Body of pancreas (tissue), 4 donors: Measurements from ENCODE around the gene CHST14. TPM values are rescaled to one million over a fixed set of nuclear protein-coding genes. Genes with fewer than 3 reads are reported as not detected.

Experiments used
- ATAC-seq: fragments of 150-250 bp; one replicate; pipeline ENCODE4 v1.9.1; 2016
- DNase-seq, 4 donors: peaks; one replicate each; pipeline ENCODE4 v3.0.0-alpha.2; 2019
- H3K27ac ChIP-seq, 4 donors: fragments of 200-600 bp; sonication (generic); 1 replicate in 3 of 4; 2 replicates in 1 of 4; pipeline versions ENCODE4 v1.5.1 to v1.6.1; 2016 to 2019; ENCODE audit warnings: mild to moderate bottlenecking in 1 of 4, mixed read lengths in 1 of 4, moderate library complexity in 1 of 4
- H3K27me3 ChIP-seq, 2 donors: fragments of 200-600 bp; sonication (generic); one replicate each; pipeline ENCODE4 v1.6.0; 2016; ENCODE audit warnings: mild to moderate bottlenecking in 1 of 2
- H3K36me3 ChIP-seq, 2 donors: fragments of 200-600 bp; sonication (generic); replicated peaks in 1 of 2; 2 replicates each; pipeline ENCODE4 v1.5.1; 2016; ENCODE audit warnings: low read depth in 2 of 2; ENCODE audit not compliant: insufficient read depth in 1 of 2
- H3K4me1 ChIP-seq: fragments of 200-600 bp; sonication (generic); one replicate; pipeline ENCODE4 v1.6.0; 2016
- H3K4me3 ChIP-seq, 2 donors: fragments of 200-600 bp; sonication (generic); 1 replicate in 1 of 2; 2 replicates in 1 of 2; pipeline ENCODE4 v1.5.1; 2016 to 2019
- H3K9me3 ChIP-seq, 3 donors: fragments of 200-600 bp; sonication (generic); 1 replicate in 2 of 3; 2 replicates in 1 of 3; pipeline ENCODE4 v1.5.1; 2016
- POLR2A ChIP-seq, 3 donors: fragments of 450-650 bp; IDR thresholded peaks; one replicate each; pipeline ENCODE4 v1.6.1; 2016; ENCODE audit warnings: antibody characterized with exemption in 3 of 3, mild to moderate bottlenecking in 2 of 3
- WGBS, 2 donors: methylation state at CpG; one replicate each; pipeline ENCODE4 v1.1.5; 2017; 5-methylcytosine and 5-hydroxymethylcytosine counted together
- intact Hi-C: fragments of 100-400 bp; cut with DNase I; formaldehyde crosslinking; loops from one replicate; pipeline ENCODE4 v1.15.1; 2023
- total RNA-seq, 2 donors: library from RNA; depleted of rRNA; stranded (reverse); fragments of >200 nt; gene quantifications; one replicate each; pipeline ENCODE4 v1.1.0, GENCODE V29; 2016
- TF ChIP-seq, protein P1 (sequence below), 7 experiments: fragments of 450-650 bp in 4 of 7; fragments of 200-600 bp in 3 of 7; sonication (generic) in 3 of 7; IDR thresholded peaks; one replicate each; pipeline ENCODE4 v1.5.1; 2016 to 2019; ENCODE audit warnings: antibody characterized with exemption in 7 of 7

Gene CHST14
- total RNA-seq, 2 donors from 2014 or later, result 4.7 to 8.6 TPM

- intact Hi-C loops, result no loop called here
- ATAC-seq (no peak), DNase-seq (no peak)
- 91% methylated on average over 2 of the region's 2 CpGs; no CpG with 5 or more reads in 1 of the 2 donors for WGBS, 2 donors
- no peak for TF ChIP-seq POLR2A (IDR thresholded peaks at IDR 0.05)
- Histone ChIP-seq H3K27me3 (no peaks in the 10 kb centered on the region), H3K36me3 (peaks cover 0 to 6% of the 10 kb centered on the region in 2 donors), H3K4me1 (peaks cover 19% of the 10 kb centered on the region), H3K9me3 (no peaks in the 10 kb centered on the region), H3K4me3 (no peak overlapping the region), H3K27ac (no peak overlapping the region)
Observed at GRCh38 chr15:40460404-40460803, 10.4 kb upstream of the CHST14 start.

DNA sequence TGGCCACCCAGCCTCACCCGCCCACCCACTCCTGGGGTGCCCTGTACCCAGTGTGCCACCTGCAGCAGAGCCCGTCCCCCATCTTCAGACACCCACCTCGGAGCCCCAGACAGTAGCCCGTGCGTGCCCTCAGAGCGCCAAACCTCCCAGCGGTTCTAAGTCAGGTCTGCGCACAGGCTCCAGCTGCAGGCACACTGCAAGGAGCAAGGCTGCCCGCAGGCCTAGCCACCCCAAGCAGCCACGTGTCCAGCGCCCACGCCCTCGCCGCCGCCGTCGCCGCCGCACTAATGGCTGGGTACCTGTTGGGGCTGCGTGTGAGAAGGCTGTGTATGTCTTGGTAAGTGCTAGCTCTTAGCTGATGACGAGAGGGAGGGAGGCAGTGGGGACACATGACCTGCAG is 8.8 kb upstream of the CHST14 start:
- no peak for DNase-seq
- no peaks in the 10 kb centered on the region for H3K9me3 ChIP-seq
- ATAC-seq, result no peak
- H3K36me3 ChIP-seq, result peaks cover 0 to 6% of the 10 kb centered on the region in 2 donors
- no peaks in the 10 kb centered on the region for H3K27me3 ChIP-seq
- H3K27ac ChIP-seq, result no peak overlapping the region
- no peak overlapping the region for H3K4me3 ChIP-seq
- WGBS, 2 donors, result 96 to 97% methylated on average over 12 to 21 of the region's 21 CpGs
- intact Hi-C loops, result no loop called here
- TF ChIP-seq, protein P1, sequence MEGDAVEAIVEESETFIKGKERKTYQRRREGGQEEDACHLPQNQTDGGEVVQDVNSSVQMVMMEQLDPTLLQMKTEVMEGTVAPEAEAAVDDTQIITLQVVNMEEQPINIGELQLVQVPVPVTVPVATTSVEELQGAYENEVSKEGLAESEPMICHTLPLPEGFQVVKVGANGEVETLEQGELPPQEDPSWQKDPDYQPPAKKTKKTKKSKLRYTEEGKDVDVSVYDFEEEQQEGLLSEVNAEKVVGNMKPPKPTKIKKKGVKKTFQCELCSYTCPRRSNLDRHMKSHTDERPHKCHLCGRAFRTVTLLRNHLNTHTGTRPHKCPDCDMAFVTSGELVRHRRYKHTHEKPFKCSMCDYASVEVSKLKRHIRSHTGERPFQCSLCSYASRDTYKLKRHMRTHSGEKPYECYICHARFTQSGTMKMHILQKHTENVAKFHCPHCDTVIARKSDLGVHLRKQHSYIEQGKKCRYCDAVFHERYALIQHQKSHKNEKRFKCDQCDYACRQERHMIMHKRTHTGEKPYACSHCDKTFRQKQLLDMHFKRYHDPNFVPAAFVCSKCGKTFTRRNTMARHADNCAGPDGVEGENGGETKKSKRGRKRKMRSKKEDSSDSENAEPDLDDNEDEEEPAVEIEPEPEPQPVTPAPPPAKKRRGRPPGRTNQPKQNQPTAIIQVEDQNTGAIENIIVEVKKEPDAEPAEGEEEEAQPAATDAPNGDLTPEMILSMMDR (IDR thresholded peaks at IDR 0.05), result no peak
- no peak for TF ChIP-seq POLR2A (IDR thresholded peaks at IDR 0.05)
- H3K4me1 ChIP-seq, result peaks cover 4% of the 10 kb centered on the region

DNA sequence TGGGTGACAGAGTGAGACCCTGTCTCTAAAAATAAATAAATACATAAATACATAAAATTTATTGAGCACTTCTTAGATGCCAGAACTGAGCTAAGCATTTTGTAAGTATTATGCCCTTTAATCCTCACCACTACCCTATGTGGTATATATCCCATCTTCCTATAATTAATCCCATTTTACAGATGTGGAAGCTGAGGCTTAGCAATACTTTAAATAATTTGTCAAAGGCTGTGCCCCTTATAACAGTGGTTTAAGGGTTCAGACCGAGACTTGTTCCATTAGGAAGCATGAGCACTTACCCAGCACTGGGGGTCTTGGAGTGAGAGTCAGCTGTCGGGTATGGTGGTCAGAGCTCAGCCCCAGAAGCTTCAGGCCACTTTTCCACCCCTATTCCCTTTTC is 7.5 kb upstream of the CHST14 start:
- DNase-seq, result no peak
- Histone ChIP-seq H3K36me3 (peaks cover 0 to 6% of the 10 kb centered on the region in 2 donors), H3K4me1 (no peaks in the 10 kb centered on the region), H3K27ac (no peak overlapping the region), H3K9me3 (no peaks in the 10 kb centered on the region), H3K4me3 (no peak overlapping the region), H3K27me3 (no peaks in the 10 kb centered on the region)
- TF ChIP-seq POLR2A (IDR thresholded peaks at IDR 0.05), result no peak
- TF ChIP-seq, protein P1 (IDR thresholded peaks at IDR 0.05), result no peak
- 86 to 95% methylated on average over 2 of the region's 2 CpGs for WGBS, 2 donors
- intact Hi-C loops, result no loop called here
- no peak for ATAC-seq

GRCh38 chr15:40463886-40464545 is 6.8 kb upstream of the CHST14 start:
- no peak for TF ChIP-seq POLR2A (IDR thresholded peaks at IDR 0.05)
- TF ChIP-seq, protein P1 (IDR thresholded peaks at IDR 0.05), result no peak
- DNase-seq (no peak), ATAC-seq (no peak)
- 90 to 95% methylated on average over 8 to 13 of the region's 14 CpGs for WGBS, 2 donors
- intact Hi-C loops, result no loop called here
- Histone ChIP-seq H3K27ac (no peak overlapping the region), H3K9me3 (no peaks in the 10 kb centered on the region), H3K4me3 (no peak overlapping the region), H3K36me3 (peaks cover 0 to 6% of the 10 kb centered on the region in 2 donors), H3K27me3 (no peaks in the 10 kb centered on the region), H3K4me1 (no peaks in the 10 kb centered on the region)

DNA sequence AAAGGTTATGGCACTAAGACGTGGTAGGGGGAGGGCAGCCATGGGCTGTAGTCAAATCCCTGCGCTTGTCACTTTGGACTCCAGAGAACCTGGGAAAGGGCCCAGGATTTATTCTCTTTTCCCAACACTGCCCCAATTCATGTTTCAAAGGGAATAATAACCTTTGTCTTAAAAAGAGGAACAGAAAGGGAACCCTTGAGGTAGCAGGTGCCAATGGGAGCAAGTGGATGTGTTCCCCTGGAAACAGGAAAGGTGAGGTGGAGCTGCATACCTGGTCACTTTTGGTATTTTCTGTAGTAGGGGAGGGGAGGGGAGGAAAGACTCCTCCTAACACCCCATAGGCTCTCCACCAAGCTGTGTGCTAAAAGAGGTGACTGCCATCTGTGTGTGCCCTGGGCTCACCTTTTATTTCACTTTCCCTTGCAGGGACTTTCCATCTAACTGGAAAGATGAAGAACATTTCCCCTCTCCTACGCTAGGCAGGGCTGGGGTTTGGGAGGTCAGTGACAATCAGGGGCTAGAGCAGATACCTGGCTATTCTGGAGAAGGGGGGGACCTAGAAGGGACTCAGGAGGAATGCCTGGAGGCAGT is 6.1 kb upstream of the CHST14 start:
- Histone ChIP-seq H3K27ac (no peak overlapping the region), H3K27me3 (no peaks in the 10 kb centered on the region), H3K4me1 (no peaks in the 10 kb centered on the region), H3K4me3 (no peak overlapping the region), H3K9me3 (no peaks in the 10 kb centered on the region), H3K36me3 (peaks cover 0 to 6% of the 10 kb centered on the region in 2 donors)
- 84 to 95% methylated on average over 3 of the region's 3 CpGs for WGBS, 2 donors
- DNase-seq (no peak), ATAC-seq (no peak)
- intact Hi-C loops, result no loop called here
- TF ChIP-seq, protein P1 (IDR thresholded peaks at IDR 0.05), result no peak
- TF ChIP-seq POLR2A (IDR thresholded peaks at IDR 0.05), result no peak
